NCI-H524 treated with DMSO at 0.1 percent for 48 hours (cell line): ENCODE results near the gene SLC22A3.
"Not testable (repeated sequence)": the region's sequence is repeated elsewhere in the genome, so short reads cannot be mapped to it uniquely, and the experiment has no call there.

Experiments used
- DNase-seq: peaks from one replicate; lab custom pipeline; 2025; lab: John Stamatoyannopoulos, UW

The SLC22A3 gene, protein sequence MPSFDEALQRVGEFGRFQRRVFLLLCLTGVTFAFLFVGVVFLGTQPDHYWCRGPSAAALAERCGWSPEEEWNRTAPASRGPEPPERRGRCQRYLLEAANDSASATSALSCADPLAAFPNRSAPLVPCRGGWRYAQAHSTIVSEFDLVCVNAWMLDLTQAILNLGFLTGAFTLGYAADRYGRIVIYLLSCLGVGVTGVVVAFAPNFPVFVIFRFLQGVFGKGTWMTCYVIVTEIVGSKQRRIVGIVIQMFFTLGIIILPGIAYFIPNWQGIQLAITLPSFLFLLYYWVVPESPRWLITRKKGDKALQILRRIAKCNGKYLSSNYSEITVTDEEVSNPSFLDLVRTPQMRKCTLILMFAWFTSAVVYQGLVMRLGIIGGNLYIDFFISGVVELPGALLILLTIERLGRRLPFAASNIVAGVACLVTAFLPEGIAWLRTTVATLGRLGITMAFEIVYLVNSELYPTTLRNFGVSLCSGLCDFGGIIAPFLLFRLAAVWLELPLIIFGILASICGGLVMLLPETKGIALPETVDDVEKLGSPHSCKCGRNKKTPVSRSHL

DNA sequence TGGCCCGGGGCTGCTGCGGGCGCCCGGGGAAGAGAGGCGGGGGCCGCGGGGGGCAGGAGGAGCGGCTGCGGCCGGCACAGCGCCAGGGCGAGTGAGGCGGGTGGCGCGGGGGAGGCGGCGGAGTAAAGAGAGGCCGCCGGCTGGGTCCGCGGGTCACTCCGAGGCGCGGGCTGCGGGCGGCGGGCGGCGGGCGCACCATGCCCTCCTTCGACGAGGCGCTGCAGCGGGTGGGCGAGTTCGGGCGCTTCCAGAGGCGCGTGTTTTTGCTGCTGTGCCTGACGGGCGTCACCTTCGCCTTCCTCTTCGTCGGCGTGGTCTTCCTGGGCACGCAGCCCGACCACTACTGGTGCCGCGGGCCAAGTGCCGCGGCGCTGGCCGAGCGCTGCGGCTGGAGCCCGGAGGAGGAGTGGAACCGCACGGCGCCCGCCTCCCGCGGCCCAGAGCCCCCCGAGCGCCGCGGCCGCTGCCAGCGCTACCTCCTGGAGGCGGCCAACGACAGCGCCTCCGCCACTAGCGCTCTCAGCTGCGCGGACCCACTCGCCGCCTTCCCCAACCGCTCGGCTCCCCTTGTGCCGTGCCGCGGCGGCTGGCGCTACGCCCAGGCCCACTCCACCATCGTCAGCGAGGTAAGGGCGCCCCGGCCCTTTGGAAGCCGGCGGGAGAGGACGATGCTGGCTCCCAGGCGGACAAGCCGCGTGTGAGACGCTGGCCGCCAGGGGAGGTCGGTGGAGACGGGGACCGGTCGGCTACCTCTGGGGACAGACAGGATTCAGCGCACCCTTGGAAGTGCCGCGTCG, at the start of gene SLC22A3:
TSS of gene SLC22A3 (plus strand) at position 156 of the 797 bp plus-strand sequence. CDS start at position 198, 42 bp downstream.
- DNase-seq = no peak

DNA sequence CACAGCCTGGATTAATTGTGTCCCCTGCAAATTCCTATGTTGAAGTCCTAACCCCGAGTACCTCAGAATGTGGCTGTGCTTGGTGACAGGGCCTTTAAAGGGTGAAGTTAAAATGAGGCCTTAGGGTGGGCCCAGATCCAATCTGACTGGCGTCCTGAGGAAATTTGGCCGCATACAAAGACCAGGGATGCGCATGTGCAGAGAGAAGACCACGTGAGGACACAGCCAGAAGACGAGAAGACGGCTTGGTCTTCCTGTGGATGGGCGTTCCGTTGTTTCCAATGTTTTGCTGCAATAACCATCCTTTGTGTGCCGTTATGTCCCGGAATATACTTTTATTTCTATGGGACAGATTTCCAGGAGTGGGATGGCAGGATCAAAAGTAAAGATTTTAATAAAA, 48.6 kb upstream of the SLC22A3 start:
- DNase-seq = no peak

GRCh38 chr6:160300076-160300695, 48.0 kb upstream of the SLC22A3 start:
- DNase-seq = no peak

- no peak for DNase-seq
Measured at GRCh38 chr6:160301339-160301738, 46.8 kb upstream of the SLC22A3 start.

- DNase-seq = not testable (repeated sequence)
Measured at GRCh38 chr6:160302431-160303082, 45.6 kb upstream of the SLC22A3 start.

GRCh38 chr6:160303806-160304205, 44.4 kb upstream of the SLC22A3 start:
- no peak for DNase-seq

DNA sequence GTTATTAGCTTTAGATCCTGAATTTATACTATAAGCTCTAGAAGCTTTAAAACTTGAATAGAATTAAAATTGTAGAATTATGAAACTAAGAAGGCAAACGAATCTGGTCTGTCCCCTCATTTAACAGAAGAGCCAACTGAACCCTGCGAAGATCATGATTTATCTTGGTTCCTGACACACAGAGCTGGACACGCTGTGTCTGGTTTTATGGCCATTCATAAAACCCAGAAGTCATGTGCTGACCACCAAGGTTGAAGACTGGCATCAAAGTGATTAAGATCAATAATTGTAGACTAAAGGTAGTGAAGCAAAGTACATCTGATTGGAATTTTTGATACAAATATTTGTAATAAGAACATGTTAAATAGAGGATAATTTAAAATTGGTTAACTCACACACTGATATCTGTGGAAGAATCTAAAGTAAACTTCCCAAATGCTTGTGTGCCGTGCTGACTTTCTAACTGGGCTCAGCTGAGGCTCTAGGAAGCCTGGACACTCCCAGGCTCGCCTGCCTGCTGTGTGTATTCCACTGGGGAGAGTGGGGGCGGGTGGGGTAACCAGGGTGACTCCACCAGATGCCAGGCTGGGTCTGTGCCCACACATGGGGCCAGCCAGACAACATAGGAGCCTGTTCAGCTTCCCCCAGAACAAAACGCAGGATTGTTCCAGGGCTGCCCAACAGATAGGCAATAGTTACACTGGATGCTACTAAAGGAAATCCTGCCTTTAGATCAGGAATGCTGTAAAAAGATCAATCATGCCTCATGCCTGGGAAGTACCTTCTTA, 42.1 kb upstream of the SLC22A3 start:
- DNase-seq = no peak

- no peak for DNase-seq
Measured at GRCh38 chr6:160309718-160310117, 38.5 kb upstream of the SLC22A3 start.

- no peak for DNase-seq
Measured at GRCh38 chr6:160312900-160313299, 35.3 kb upstream of the SLC22A3 start.

GRCh38 chr6:160315310-160315709, 32.9 kb upstream of the SLC22A3 start:
- no peak for DNase-seq

DNA sequence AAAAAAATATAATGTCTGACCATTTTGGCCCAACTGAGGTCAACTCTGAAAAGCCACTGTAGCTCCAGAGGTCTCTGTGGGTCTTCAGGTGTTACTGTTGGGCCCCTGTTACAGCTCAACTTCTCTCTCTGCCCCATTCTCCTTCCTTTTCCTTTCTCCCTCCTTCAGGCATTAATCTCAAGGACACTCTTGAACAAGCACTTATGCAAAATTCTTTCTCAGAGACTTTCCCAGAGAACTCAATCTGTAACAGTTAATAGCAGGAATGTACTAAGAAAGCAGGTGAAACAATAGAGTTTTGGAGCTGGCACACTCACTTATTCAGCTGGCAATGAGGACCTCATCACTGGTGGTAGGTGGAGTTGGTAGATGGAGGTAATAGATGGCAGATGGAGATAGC, 31.9 kb upstream of the SLC22A3 start:
- no peak for DNase-seq

DNA sequence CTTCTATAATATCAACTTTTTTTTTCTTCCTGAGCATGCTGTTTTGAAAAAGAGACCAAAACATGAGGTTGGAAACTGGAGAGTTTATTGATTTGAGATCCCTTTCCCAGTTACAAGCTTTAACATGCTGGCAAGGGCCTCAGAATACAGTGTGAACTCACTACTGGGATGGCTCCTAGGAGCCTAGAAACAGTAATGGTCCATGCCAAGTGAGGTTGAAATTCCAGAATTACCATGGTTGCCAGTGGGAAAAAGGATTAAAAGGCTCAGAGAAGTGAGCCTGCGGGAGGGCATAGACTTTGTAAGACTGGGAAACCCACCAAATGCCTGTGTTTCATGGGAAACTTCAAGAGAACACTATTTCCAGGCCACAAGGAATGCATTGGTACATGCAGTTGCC, 28.9 kb upstream of the SLC22A3 start:
- DNase-seq = no peak

DNA sequence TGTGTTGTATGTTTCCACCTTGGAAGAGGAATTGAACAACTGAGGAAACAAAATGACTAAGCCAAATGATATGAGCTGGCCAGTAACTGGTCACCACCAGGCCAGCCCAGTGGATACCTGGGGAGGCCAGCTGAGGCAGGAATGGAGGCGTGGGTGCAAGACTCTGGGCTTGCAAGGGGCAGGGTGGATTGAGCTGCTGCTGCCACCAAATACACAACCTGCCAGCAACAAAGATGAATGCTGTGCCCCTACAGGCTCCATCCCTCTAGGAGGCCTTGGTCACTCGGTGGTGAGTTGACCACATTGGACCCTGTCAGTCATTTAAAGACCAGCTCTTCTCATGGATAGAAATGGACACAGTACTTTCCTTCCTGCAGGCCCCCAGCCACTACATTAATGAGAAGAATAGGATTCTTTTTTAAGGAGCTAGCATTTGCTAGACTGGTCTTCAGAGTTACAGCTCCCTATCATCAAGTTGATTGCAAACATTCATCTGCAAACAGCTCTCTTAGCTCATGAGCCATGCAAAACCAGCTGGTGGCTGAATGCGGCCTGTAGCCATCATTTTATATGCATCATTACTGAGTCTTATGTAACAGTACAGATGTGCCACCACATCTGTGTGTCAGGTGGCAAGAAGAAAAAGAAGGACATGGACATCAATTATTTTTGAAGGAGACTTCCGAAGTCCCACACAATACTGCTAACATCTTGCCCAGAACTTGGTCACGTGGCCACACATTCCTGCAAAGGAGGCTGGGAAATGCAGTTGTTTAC, 26.3 kb upstream of the SLC22A3 start:
- no peak for DNase-seq

GRCh38 chr6:160327981-160328380, 20.2 kb upstream of the SLC22A3 start:
- no peak for DNase-seq

- no peak for DNase-seq
Measured at GRCh38 chr6:160328447-160328846, 19.7 kb upstream of the SLC22A3 start.

- DNase-seq = no peak
Measured at GRCh38 chr6:160329188-160329587, 19.0 kb upstream of the SLC22A3 start.

- no peak for DNase-seq
Measured at GRCh38 chr6:160330619-160331018, 17.6 kb upstream of the SLC22A3 start.

- DNase-seq = no peak
Measured at GRCh38 chr6:160331204-160331603, 17.0 kb upstream of the SLC22A3 start.

DNA sequence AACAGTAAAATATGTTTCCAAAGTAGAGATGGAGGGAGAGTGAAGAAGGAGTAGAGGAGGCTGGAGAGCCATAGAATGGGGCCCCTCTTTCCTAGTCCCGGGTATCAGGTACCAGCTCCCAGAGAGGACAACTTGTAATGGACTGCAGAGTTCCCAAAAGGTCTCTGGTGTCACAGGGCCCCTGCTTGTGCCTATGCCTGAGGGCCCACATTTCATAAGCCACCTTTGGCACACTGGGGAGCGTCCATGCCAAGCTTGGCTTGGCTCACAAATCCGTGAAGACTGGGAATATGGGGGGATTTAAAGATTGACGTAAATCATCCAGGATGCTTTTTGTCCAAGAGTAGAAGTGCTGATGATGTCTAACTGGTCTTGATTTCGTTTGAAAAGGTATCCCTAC, 16.4 kb upstream of the SLC22A3 start:
- no peak for DNase-seq

- DNase-seq = no peak
Measured at GRCh38 chr6:160333101-160333500, 15.1 kb upstream of the SLC22A3 start.
